GM18520 (cell line): ENCODE results near the gene AMPD3.

Experiments used
- ATAC-seq: cut with Tn5 transposase; IDR thresholded peaks from one replicate; pipeline ENCODE4 v1.9.1; 2021; ENCODE audit not compliant: unreplicated experiment

AMPD3 gene

DNA sequence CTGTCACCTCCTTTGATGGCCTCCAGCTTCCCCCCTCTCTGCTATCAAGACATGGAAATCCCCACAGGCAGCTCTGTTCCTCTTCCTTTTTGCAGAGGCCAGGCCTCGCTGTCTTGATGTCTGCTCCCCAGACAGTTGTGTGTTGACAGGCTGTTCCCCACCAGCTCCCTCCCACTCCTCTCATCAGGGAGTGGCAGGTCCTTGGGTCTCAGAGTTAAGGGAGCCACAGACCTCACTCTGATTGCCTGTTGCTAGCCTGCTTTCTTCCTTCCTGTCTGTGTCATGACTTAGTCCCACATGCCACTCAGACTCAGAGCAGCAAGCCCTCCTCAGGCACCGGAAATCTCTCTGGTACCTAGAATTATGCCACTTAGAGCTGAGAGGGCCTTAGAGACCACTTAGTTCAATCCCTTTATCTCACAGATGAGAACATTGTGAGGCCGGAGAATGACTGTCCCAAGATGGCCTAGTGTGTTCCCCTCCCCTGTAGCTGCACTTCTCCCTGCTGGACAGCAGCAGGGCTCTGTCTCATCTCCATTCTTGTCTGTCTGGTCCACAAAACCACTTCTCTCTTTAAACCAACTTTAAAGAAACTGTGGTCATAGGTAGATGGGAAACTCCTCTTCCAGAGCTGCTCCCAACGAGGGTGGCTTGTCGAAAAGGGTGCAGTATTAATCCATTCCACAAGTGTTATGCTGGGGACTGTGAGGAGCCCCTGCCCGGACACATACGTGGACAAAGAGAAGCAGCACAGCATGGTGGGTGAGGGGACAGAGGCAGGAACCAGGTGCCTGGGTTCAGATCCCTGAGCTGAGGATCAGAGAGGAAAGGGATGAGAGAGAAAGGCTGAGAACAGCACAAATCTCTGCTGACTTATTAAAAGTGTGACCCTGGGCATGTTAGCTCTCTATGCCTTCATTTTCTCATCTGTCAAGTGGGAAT is 4.2 kb downstream of the AMPD3 start:
- peak; percentile 54 for ATAC-seq

- no peak for ATAC-seq
These were observed 5.7 kb downstream of the AMPD3 start for GRCh38 chr11:10460611-10461275.

- ATAC-seq = no peak
These were observed 6.3 kb downstream of the AMPD3 start for GRCh38 chr11:10461276-10461790.

DNA sequence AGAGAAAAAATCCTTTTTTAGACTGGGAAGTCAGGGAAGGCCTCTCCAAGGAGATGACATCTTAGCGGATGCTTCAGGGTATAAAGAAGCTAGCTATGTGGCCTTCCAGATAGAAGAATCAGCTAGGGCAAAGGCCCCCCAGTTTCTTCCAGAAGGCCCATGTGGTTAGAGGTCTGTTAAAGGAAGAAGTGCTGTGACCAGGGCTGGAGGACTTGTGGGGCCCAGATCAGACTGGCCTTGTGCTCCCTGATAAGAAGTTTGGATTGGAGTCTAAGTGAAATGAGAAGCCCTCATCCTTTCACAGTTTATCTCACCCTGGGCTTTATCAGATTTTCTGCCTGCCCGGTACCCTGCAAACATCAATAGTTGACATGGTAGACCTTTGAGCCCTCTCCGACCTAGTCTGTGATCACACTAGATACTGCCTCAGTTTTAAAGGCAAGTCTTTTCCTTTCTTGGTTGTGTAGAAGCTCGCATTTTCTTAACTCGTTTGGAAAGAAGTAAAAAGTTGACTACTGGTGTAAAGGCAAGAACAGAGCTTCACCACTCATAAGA is 7.8 kb downstream of the AMPD3 start:
- no peak for ATAC-seq

- ATAC-seq = no peak
These were observed 18.3 kb downstream of the AMPD3 start for GRCh38 chr11:10473371-10473770.

DNA sequence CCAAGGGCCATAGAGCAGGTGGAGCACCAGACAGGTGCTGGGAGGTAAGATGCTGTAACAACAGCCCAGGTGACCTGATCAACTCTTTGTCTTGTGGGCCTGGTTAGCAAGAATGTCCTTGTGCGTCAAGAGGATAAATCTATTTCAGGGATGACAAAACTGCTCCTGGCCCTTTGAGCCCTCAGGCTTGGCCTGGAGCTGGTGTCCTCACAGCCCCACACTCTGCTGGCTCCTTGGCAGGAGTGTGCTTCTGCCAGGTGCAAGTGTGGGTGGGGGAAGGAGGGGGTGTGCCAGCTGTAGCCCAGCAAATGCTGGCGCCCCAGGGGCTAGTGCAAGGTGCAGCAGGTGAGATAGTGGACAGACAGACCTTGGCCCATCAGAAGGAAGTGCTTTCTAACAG is 19.5 kb downstream of the AMPD3 start:
- no peak for ATAC-seq

DNA sequence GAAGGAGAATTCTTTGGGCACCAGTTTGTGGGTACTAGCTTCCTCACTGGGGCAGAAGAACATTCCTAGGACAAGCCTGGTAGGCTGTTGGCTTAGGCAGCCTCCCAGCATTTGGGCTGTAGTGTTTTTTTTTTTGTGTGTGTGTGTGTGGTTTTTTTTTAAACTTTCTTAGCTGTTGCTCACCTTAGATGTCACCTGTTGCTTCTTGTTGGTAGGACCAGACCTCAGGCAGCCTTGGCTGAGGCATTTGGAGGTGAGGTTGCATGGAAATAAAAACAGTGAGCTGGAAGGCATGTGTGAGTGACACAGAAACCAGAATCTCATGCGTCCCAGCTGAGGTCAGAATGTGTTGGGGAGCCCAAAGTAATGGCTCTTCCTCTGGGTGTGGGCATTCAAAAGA is 21.3 kb downstream of the AMPD3 start:
- ATAC-seq = no peak

DNA sequence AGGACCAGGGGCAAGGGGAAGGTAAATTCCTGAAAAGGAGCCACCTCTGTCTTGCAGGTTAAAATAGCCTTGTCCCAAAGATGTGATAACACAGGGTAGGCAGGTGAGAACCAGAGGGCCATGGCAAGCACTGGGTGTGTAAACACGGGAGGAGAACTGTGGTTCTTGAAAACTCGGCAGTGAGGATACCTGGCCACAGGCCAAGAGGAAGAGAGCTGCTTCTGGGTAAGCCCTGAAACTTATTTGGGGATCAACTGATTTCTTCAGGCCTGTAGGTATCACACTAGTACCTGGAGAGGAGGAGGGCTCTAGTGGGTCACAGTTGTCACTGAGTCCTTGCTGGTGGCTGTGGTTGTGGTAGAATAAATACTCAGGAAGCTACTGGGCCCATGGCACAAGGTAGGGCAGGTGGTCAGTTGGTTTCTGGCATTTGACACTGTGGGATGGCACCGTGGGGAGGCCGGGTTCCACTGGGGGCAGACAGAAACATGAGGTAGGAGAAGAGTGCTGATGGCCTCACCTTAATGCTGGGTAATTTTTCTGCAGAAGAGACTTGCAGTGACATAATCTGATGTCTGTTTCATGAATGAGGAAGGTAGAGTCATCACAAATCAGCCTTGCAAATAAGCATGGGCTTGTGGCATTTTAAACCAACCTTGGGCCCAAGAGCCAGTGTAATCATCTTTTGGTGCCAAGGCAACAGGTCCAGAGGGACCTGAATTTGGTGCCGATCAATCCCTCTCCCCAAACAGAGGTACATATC is 22.0 kb downstream of the AMPD3 start:
- ATAC-seq = no peak

DNA sequence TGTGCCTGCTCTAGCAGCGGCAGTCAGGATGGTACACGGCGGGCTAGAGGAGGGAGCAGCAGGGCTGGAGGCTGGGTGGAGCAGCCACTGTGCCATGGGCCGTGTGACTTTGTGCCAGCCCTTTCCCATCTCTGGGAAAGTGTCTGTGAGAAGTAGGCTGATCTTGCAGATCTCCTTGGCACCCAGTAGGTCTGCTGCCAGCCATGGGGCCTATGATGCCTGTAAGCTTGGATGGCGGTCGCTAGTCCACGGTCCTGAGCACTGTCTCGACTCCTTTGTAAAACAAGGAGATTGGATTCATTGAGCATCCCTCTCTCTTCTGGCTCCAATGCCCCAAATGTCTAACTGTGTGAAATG is 22.6 kb downstream of the AMPD3 start:
- ATAC-seq = no peak

GRCh38 chr11:10478066-10478465 is 23.0 kb downstream of the AMPD3 start:
- ATAC-seq = no peak

GRCh38 chr11:10478574-10479550 is 23.8 kb downstream of the AMPD3 start:
- ATAC-seq = no peak

GRCh38 chr11:10480026-10480425 is 25.0 kb downstream of the AMPD3 start:
- ATAC-seq = no peak

GRCh38 chr11:10480760-10481159 is 25.7 kb downstream of the AMPD3 start:
- no peak for ATAC-seq

DNA sequence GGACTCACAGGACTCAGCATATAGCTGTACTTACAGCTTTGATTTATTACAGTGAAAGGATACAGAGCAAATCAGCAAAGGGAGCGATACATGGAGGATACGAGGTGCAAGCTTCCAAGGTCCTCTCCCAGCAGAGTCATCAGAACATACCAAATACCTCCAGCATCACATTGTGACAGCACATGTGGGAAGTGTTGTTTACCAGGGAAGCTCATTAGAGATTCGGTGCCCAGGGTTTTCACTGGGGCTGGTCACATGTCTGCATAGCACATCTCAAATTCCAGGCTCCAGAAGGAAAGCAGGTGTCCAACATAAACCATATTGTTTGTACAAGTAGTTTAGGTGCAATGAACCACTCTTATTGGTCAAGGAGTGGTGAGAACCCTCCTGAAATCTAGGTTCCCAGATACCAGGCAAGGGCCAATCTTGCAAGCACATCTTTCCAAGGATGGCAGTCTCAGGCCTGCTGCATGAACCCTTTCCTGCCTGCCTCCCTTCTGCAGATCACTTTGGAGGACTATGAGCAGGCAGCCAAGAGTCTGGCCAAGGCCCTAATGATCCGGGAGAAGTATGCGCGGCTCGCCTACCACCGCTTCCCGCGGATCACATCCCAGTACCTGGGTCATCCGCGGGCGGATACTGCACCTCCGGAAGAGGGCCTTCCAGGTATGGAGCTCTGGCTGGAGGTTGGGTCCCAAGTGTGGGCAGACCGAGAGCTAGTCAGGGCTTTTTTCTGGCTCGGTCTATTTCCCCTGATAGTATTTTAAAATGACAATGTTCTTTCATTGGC is 26.7 kb downstream of the AMPD3 start:
- ATAC-seq = no peak

GRCh38 chr11:10483174-10483573 is 28.1 kb downstream of the AMPD3 start:
- ATAC-seq = no peak

- no peak for ATAC-seq
These were observed 28.5 kb downstream of the AMPD3 start for GRCh38 chr11:10483584-10483983.

DNA sequence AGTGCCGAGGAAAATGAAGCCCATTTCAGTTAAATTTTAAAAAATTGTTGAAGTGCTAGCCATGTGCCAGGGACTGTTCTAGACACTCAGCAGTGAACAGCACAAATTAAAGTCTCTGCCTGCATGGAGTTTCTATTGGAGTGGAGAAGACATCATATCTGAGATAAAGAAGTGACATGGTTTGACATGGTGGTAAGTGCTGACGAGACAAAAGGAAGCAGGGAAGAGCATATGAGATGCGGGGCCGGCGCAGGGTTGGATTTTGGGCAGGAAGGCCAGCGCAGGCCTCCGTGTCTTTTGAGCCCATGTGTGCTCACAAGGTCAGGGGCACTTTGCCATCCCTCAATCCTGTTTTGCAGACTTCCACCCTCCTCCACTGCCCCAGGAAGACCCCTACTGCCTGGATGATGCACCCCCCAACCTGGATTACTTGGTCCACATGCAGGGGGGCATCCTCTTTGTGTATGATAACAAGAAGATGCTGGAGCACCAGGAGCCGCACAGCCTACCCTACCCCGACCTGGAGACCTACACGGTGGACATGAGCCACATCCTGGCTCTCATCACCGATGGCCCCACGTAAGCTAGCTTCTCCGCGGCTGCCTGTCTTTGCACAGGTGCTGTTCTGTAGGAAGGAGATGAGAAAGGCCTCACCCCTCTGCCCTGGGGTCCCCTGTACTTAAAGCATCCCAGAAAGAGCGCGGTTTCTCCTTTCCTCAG is 29.6 kb downstream of the AMPD3 start:
- ATAC-seq = no peak

DNA sequence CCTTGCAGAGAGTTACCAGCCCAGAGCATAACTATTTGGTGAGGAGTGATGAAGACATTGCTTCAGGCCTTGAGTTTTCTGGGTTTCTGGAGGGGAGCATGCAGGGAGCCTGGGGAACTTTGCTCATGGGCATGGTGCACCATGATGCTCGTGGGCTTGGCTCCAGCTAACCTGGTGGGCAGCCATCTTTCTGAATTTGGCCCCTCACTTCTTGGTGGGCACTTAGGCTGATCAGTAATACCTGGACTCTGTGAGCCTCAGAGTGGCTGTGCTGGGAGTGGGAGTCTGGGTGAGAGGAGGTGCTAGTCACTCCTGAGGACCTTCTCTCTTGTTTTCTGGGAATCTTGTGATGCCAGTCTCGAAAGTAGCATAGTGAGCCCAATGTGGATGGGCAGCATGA is 30.6 kb downstream of the AMPD3 start:
- ATAC-seq = no peak
